Uterus (tissue), 4 donors: Measurements from ENCODE around the gene SLC25A48. TPM values are rescaled to one million over a fixed set of nuclear protein-coding genes. Genes with fewer than 3 reads are reported as not detected.

ENCODE experiments used
- DNase-seq, 2 donors: peaks; one replicate each; pipeline ENCODE4 v3.0.0-alpha.2; 2019 to 2020
- H3K27ac ChIP-seq, 2 donors: fragments of 200-600 bp; sonication (generic); 1 replicate in 1 of 2; 2 replicates in 1 of 2; pipeline ENCODE4 v1.5.1; 2016 to 2018
- H3K27me3 ChIP-seq, 2 donors: fragments of 200-600 bp; sonication (generic); one replicate each; pipeline ENCODE4 v1.5.1; 2018 to 2019; ENCODE audit warnings: control low read depth in 1 of 2
- H3K36me3 ChIP-seq, 2 donors: fragments of 200-600 bp; sonication (generic); one replicate each; pipeline ENCODE4 v1.5.1; 2019; ENCODE audit warnings: control low read depth in 1 of 2
- H3K4me1 ChIP-seq, 2 donors: fragments of 200-600 bp; sonication (generic); one replicate each; pipeline ENCODE4 v1.5.1; 2018 to 2019; ENCODE audit warnings: control low read depth in 1 of 2
- H3K4me3 ChIP-seq, 2 donors: fragments of 200-600 bp; sonication (generic); 1 replicate in 1 of 2; 2 replicates in 1 of 2; pipeline ENCODE4 v1.5.1; 2018 to 2019; ENCODE audit warnings: mild to moderate bottlenecking in 1 of 2
- H3K9me3 ChIP-seq, 2 donors: fragments of 200-600 bp; sonication (generic); one replicate each; pipeline ENCODE4 v1.5.1; 2019; ENCODE audit warnings: control low read depth in 1 of 2
- CTCF ChIP-seq, 4 experiments: fragments of 200-600 bp in 2 of 4; fragments of 450-650 bp in 2 of 4; sonication (generic) in 2 of 4; IDR thresholded peaks; one replicate each; pipeline ENCODE4 v1.5.1; 2016 to 2019; ENCODE audit warnings: antibody characterized with exemption in 4 of 4, mild to moderate bottlenecking in 2 of 4, moderate library complexity in 1 of 4
- POLR2A ChIP-seq, 2 donors: fragments of 450-650 bp; IDR thresholded peaks; one replicate each; pipeline ENCODE4 v1.6.1; 2016; ENCODE audit warnings: antibody characterized with exemption in 2 of 2, mild to moderate bottlenecking in 1 of 2, moderate library complexity in 1 of 2
- intact Hi-C: fragments of 100-400 bp; cut with DNase I; formaldehyde crosslinking; loops from one replicate; pipeline ENCODE4 v1.15.1; 2023; ENCODE audit warnings: low total_unique reads
- total RNA-seq, 4 donors: library from RNA; depleted of rRNA in 3 of 4; stranded (reverse); fragments of >200 nt in 3 of 4; gene quantifications; one replicate each; pipeline versions ENCODE4 v1.1.0 to v1.2.4, GENCODE V29; 2014 to 2023
- donor health status: DM: yes; HTN: yes; CAD: no.

SLC25A48 gene
- total RNA-seq, 4 donors from 2014 or later = 0.14 TPM; not detected in 3

GRCh38 chr5:135895474-135896006, 61.1 kb downstream of the SLC25A48 start, which contains the start of gene IL9:
Gene IL9, minus strand, starts transcription at chr5:135895841. Its CDS starts 25 bp downstream, at chr5:135895816.
- Histone ChIP-seq H3K36me3 (no peaks in the 10 kb centered on the region), H3K9me3 (no peaks in the 10 kb centered on the region), H3K4me3 (no peak within 1 kb of the TSS), H3K27me3 (peaks cover 0 to 6% of the 10 kb centered on the region in 2 donors), H3K4me1 (no peaks in the 10 kb centered on the region), H3K27ac (no peak within 1 kb of the TSS)
- no peak for DNase-seq
- intact Hi-C loops = no loop called here
- TF ChIP-seq POLR2A (IDR thresholded peaks at IDR 0.05) (no peak), CTCF (IDR thresholded peaks at IDR 0.05) (no peak)

- TF ChIP-seq POLR2A (IDR thresholded peaks at IDR 0.05) = no peak
- TF ChIP-seq CTCF (IDR thresholded peaks at IDR 0.05) = no peak
- H3K9me3 ChIP-seq = no peaks in the 10 kb centered on the region
- H3K4me3 ChIP-seq = no peak overlapping the region
- H3K4me1 ChIP-seq = no peaks in the 10 kb centered on the region
- no peak for DNase-seq
- H3K27ac ChIP-seq = no peak overlapping the region
- intact Hi-C loops = no loop called here
- no peaks in the 10 kb centered on the region for H3K36me3 ChIP-seq
- peaks cover 0 to 6% of the 10 kb centered on the region in 2 donors for H3K27me3 ChIP-seq
Observed at GRCh38 chr5:135898651-135899050, 64.2 kb downstream of the SLC25A48 start.

GRCh38 chr5:135900276-135900675, 65.8 kb downstream of the SLC25A48 start:
- H3K27ac ChIP-seq = no peak overlapping the region
- intact Hi-C loops = no loop called here
- DNase-seq = no peak
- H3K4me1 ChIP-seq = no peaks in the 10 kb centered on the region
- no peaks in the 10 kb centered on the region for H3K36me3 ChIP-seq
- no peak overlapping the region for H3K4me3 ChIP-seq
- H3K9me3 ChIP-seq = no peaks in the 10 kb centered on the region
- peaks cover 0 to 6% of the 10 kb centered on the region in 2 donors for H3K27me3 ChIP-seq
- TF ChIP-seq POLR2A (IDR thresholded peaks at IDR 0.05) = no peak
- no peak for TF ChIP-seq CTCF (IDR thresholded peaks at IDR 0.05)

- no peak overlapping the region for H3K4me3 ChIP-seq
- no peaks in the 10 kb centered on the region for H3K9me3 ChIP-seq
- peaks cover 0 to 6% of the 10 kb centered on the region in 2 donors for H3K27me3 ChIP-seq
- no peak for DNase-seq
- H3K27ac ChIP-seq = no peak overlapping the region
- intact Hi-C loops = no loop called here
- TF ChIP-seq POLR2A (IDR thresholded peaks at IDR 0.05) (no peak), CTCF (IDR thresholded peaks at IDR 0.05) (no peak)
- no peaks in the 10 kb centered on the region for H3K36me3 ChIP-seq
- no peaks in the 10 kb centered on the region for H3K4me1 ChIP-seq
Observed at GRCh38 chr5:135901633-135902032, 67.2 kb downstream of the SLC25A48 start.

GRCh38 chr5:135905144-135905543, 70.7 kb downstream of the SLC25A48 start:
- Histone ChIP-seq H3K9me3 (no peaks in the 10 kb centered on the region), H3K4me3 (no peak overlapping the region), H3K4me1 (no peaks in the 10 kb centered on the region), H3K27me3 (no peaks in the 10 kb centered on the region), H3K36me3 (no peaks in the 10 kb centered on the region), H3K27ac (no peak overlapping the region)
- DNase-seq = no peak
- intact Hi-C loops = no loop called here
- no peak for TF ChIP-seq CTCF (IDR thresholded peaks at IDR 0.05)
- TF ChIP-seq POLR2A (IDR thresholded peaks at IDR 0.05) = no peak
